Neural cell (in vitro differentiated cells): Measurements from ENCODE around the gene EXOC4. TPM values are rescaled to one million over a fixed set of nuclear protein-coding genes. Genes with fewer than 3 reads are reported as not detected.

Experiments used
- H2AFZ ChIP-seq: fragments of 200-600, 300-800 bp; sonication (generic), shearing (Covaris generic); 2 replicates; pipeline ENCODE4 v1.6.0; 2014; ENCODE audit warnings: low read depth, mild to moderate bottlenecking, antibody characterized with exemption, low read length, moderate library complexity
- H3F3A ChIP-seq: fragments of 200-600 bp; shearing (Covaris generic); 2 replicates; pipeline ENCODE4 v1.6.1; 2016; ENCODE audit warnings: mild to moderate bottlenecking, moderate library complexity, mixed read lengths, antibody characterized with exemption, low read length; ENCODE audit not compliant: insufficient read depth, poor library complexity, severe bottlenecking
- H3K27ac ChIP-seq: fragments of 200-600, 300-800 bp; sonication (generic), shearing (Covaris generic); 2 replicates; pipeline ENCODE4 v1.5.1; 2014; ENCODE audit warnings: mild to moderate bottlenecking, low read length, moderate library complexity
- H3K27me3 ChIP-seq: fragments of 300-800, 200-600 bp; sonication (generic), shearing (Covaris generic); 2 replicates; pipeline ENCODE4 v1.6.0; 2014; ENCODE audit warnings: mild to moderate bottlenecking, low read depth, low read length, moderate library complexity; ENCODE audit not compliant: insufficient read depth
- H3K36me3 ChIP-seq: fragments of 300-800, 200-600 bp; sonication (generic), shearing (Covaris generic); 2 replicates; pipeline ENCODE4 v1.5.1; 2014; ENCODE audit warnings: mild to moderate bottlenecking, antibody characterized with exemption, low read length, moderate library complexity; ENCODE audit not compliant: insufficient read depth
- H3K4me2 ChIP-seq: fragments of 300-800, 200-600 bp; sonication (generic), shearing (Covaris generic); 2 replicates; pipeline ENCODE4 v1.6.0; 2014; ENCODE audit warnings: mild to moderate bottlenecking, low read length
- H3K4me3 ChIP-seq: fragments of 300-800, 200-600 bp; sonication (generic), shearing (Covaris generic); 2 replicates; pipeline ENCODE4 v1.5.1; 2014; ENCODE audit warnings: mild to moderate bottlenecking, low read length, moderate library complexity
- H3K79me2 ChIP-seq: fragments of 200-600 bp; shearing (Covaris generic); replicated peaks from 2 replicates; pipeline ENCODE4 v1.6.0; 2014; ENCODE audit warnings: mild to moderate bottlenecking, low read length, moderate library complexity; ENCODE audit not compliant: insufficient read depth
- H3K9ac ChIP-seq: fragments of 300-800, 200-600 bp; sonication (generic), shearing (Covaris generic); 2 replicates; pipeline ENCODE4 v1.6.1; 2016; ENCODE audit warnings: mild to moderate bottlenecking, low read length, mixed read lengths
- H3K9me2 ChIP-seq: fragments of 200-600 bp; shearing (Covaris generic); 2 replicates; pipeline ENCODE4 v1.6.1; 2016; ENCODE audit warnings: mild to moderate bottlenecking, low read length, mixed read lengths; ENCODE audit not compliant: insufficient read depth
- H3K9me3 ChIP-seq: fragments of 200-600, 300-800 bp; sonication (generic), shearing (Covaris generic); 2 replicates; pipeline ENCODE4 v1.6.1; 2016; ENCODE audit warnings: mild to moderate bottlenecking, mixed run types, low read length, moderate library complexity, mixed read lengths
- H4K20me1 ChIP-seq: fragments of 200-600 bp; shearing (Covaris generic); 2 replicates; pipeline ENCODE4 v1.6.1; 2016; ENCODE audit warnings: mild to moderate bottlenecking, mixed run types; ENCODE audit not compliant: insufficient read depth
- EP300 ChIP-seq: fragments of 450-650 bp; conservative IDR thresholded peaks from 2 replicates; pipeline ENCODE4 v1.6.1; 2014; ENCODE audit warnings: antibody characterized with exemption, mild to moderate bottlenecking, moderate library complexity; ENCODE audit not compliant: poor library complexity, severe bottlenecking
- EZH2 ChIP-seq: fragments of 200-600, 300-800 bp; shearing (Covaris generic), sonication (generic); IDR thresholded peaks from 2 replicates; pipeline ENCODE4 v1.6.1; 2014; ENCODE audit warnings: antibody characterized with exemption, low read length, borderline replicate concordance, mild to moderate bottlenecking; ENCODE audit not compliant: insufficient read depth, poor library complexity, severe bottlenecking
- MXI1 ChIP-seq: fragments of 450-650 bp; conservative IDR thresholded peaks from 2 replicates; pipeline ENCODE4 v1.6.1; 2014; ENCODE audit warnings: antibody characterized with exemption, mild to moderate bottlenecking; ENCODE audit not compliant: poor library complexity, severe bottlenecking
- POLR2AphosphoS5 ChIP-seq: IDR thresholded peaks from 2 replicates; pipeline ENCODE4 v1.6.1; 2012
- RAD21 ChIP-seq: fragments of 450-650 bp; conservative IDR thresholded peaks from 2 replicates; pipeline ENCODE4 v1.6.1; 2014; ENCODE audit warnings: antibody characterized with exemption, mild to moderate bottlenecking, moderate library complexity
- SMC3 ChIP-seq: fragments of 450-650 bp; conservative IDR thresholded peaks from 2 replicates; pipeline ENCODE4 v1.6.1; 2014; ENCODE audit warnings: antibody characterized with exemption, mild to moderate bottlenecking, moderate library complexity; ENCODE audit not compliant: poor library complexity
- TAF1 ChIP-seq: IDR thresholded peaks from 2 replicates; pipeline ENCODE4 v1.6.1; 2012; ENCODE audit warnings: low read depth
- polyA plus RNA-seq: library from polyadenylated mRNA; depleted of rRNA; stranded (reverse); fragments of >200 nt; gene quantifications from 2 replicates; pipeline ENCODE4 v1.2.3, GENCODE V29; 2014
- TF ChIP-seq, protein P1 (sequence below): fragments of 450-650 bp; IDR thresholded peaks from 2 replicates; pipeline ENCODE4 v1.5.1; 2014; ENCODE audit warnings: antibody characterized with exemption, mild to moderate bottlenecking, moderate library complexity; ENCODE audit not compliant: poor library complexity, severe bottlenecking
- TF ChIP-seq, protein P2 (sequence below): IDR thresholded peaks from 2 replicates; pipeline ENCODE4 v1.6.1; 2012; ENCODE audit warnings: borderline replicate concordance

Gene EXOC4
- polyA plus RNA-seq, 1 donor from 2014 or later, result 36.5 TPM

DNA sequence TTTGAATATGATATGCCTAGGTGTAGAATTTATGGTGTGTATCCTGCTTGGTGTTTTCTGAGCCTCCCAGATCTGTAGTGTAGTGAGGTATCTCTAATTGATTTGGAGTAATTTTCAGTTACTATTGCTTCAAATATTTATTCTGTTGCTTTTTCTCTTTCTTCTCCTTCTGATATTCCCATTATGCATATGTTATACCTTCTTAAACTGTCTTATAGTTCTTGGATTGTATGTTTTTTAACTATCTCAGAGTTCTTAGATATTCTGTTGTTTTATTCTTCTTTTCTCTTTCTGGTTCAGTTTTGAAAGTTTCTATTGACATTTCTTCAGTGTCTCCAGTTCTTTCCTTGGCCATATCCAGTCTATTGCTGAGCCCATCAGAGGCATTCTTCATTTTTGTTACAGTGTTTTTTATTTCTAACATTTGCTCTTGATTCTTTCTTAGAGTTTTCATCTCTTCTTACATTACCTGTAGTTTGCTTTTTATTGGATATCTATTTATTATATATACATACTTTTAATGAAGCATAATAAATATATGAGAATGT lies 668.8 kb downstream of the EXOC4 start:
- Histone ChIP-seq H2AFZ (no peak overlapping the region), H3K9me3 (no peaks in the 10 kb centered on the region)
- TF ChIP-seq EP300, result no peak
- TF ChIP-seq SMC3, result no peak
- TF ChIP-seq MXI1, result no peak
- TF ChIP-seq POLR2AphosphoS5, result no peak
- TF ChIP-seq RAD21, result no peak

DNA sequence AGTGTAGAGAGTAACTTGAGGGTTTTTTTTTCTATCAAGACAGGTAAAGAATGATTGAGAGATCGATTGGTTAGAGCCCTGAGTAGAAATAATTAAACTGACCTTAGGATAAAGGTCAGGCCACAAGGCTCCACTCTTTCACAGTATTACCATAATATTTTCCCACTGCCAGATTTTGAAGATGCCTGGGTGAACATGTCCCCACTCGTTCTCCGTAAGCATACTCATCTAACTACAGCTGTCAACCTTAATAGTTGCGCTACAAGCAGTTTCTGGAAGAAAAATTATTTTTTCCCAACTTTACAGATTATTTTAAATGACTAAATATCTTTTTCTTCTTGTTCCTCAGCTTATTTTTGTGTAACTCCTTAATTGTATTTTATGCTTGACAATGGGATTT lies 671.1 kb downstream of the EXOC4 start:
- Histone ChIP-seq H3K36me3 (no peaks in the 10 kb centered on the region), H3F3A (no peaks in the 10 kb centered on the region), H2AFZ (no peak overlapping the region), H3K4me3 (no peak overlapping the region), H3K4me2 (no peak overlapping the region), H3K27me3 (no peaks in the 10 kb centered on the region), H3K27ac (no peak overlapping the region), H3K79me2 (no peaks in the 10 kb centered on the region), H3K9me3 (no peaks in the 10 kb centered on the region), H3K9me2 (no peaks in the 10 kb centered on the region), H3K9ac (no peak overlapping the region), H4K20me1 (no peaks in the 10 kb centered on the region)
- TF ChIP-seq EZH2, result no peak
- TF ChIP-seq SMC3, result no peak
- no peak for TF ChIP-seq EP300
- no peak for TF ChIP-seq TAF1
- TF ChIP-seq RAD21, result no peak
- no peak for TF ChIP-seq POLR2AphosphoS5
- TF ChIP-seq, protein P1, sequence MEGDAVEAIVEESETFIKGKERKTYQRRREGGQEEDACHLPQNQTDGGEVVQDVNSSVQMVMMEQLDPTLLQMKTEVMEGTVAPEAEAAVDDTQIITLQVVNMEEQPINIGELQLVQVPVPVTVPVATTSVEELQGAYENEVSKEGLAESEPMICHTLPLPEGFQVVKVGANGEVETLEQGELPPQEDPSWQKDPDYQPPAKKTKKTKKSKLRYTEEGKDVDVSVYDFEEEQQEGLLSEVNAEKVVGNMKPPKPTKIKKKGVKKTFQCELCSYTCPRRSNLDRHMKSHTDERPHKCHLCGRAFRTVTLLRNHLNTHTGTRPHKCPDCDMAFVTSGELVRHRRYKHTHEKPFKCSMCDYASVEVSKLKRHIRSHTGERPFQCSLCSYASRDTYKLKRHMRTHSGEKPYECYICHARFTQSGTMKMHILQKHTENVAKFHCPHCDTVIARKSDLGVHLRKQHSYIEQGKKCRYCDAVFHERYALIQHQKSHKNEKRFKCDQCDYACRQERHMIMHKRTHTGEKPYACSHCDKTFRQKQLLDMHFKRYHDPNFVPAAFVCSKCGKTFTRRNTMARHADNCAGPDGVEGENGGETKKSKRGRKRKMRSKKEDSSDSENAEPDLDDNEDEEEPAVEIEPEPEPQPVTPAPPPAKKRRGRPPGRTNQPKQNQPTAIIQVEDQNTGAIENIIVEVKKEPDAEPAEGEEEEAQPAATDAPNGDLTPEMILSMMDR, result no peak
- TF ChIP-seq, protein P2, sequence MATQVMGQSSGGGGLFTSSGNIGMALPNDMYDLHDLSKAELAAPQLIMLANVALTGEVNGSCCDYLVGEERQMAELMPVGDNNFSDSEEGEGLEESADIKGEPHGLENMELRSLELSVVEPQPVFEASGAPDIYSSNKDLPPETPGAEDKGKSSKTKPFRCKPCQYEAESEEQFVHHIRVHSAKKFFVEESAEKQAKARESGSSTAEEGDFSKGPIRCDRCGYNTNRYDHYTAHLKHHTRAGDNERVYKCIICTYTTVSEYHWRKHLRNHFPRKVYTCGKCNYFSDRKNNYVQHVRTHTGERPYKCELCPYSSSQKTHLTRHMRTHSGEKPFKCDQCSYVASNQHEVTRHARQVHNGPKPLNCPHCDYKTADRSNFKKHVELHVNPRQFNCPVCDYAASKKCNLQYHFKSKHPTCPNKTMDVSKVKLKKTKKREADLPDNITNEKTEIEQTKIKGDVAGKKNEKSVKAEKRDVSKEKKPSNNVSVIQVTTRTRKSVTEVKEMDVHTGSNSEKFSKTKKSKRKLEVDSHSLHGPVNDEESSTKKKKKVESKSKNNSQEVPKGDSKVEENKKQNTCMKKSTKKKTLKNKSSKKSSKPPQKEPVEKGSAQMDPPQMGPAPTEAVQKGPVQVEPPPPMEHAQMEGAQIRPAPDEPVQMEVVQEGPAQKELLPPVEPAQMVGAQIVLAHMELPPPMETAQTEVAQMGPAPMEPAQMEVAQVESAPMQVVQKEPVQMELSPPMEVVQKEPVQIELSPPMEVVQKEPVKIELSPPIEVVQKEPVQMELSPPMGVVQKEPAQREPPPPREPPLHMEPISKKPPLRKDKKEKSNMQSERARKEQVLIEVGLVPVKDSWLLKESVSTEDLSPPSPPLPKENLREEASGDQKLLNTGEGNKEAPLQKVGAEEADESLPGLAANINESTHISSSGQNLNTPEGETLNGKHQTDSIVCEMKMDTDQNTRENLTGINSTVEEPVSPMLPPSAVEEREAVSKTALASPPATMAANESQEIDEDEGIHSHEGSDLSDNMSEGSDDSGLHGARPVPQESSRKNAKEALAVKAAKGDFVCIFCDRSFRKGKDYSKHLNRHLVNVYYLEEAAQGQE, result no peak
- TF ChIP-seq MXI1, result no peak

More for the DNA sequence above, 668.8 kb downstream of the EXOC4 start:
- Histone ChIP-seq H3K9me2 (no peaks in the 10 kb centered on the region), H3K36me3 (no peaks in the 10 kb centered on the region), H3K4me2 (no peak overlapping the region), H3K9ac (no peak overlapping the region), H3K4me3 (no peak overlapping the region), H3K27me3 (no peaks in the 10 kb centered on the region), H3K27ac (no peak overlapping the region), H3K79me2 (no peaks in the 10 kb centered on the region), H4K20me1 (no peaks in the 10 kb centered on the region), H3F3A (no peaks in the 10 kb centered on the region)
